Gastrocnemius medialis (tissue), 4 donors: Measurements from ENCODE around the gene KLRF2.

Experiments
- CTCF ChIP-seq, 5 experiments: fragments of 450-650 bp in 3 of 5; fragments of 200-600 bp in 2 of 5; sonication (generic) in 2 of 5; IDR thresholded peaks in 4 of 5; conservative IDR thresholded peaks in 1 of 5; 1 replicate in 4 of 5; 2 replicates in 1 of 5; pipeline ENCODE4 v1.5.1; 2016 to 2019; ENCODE audit warnings: antibody characterized with exemption in 5 of 5, mild to moderate bottlenecking in 3 of 5, moderate library complexity in 3 of 5
- POLR2A ChIP-seq, 2 donors: fragments of 450-650 bp; IDR thresholded peaks; one replicate each; pipeline ENCODE4 v1.6.1; 2017; ENCODE audit warnings: antibody characterized with exemption in 2 of 2, mild to moderate bottlenecking in 2 of 2, moderate library complexity in 2 of 2

GRCh38 chr12:9936591-9936990, 55.3 kb downstream of the KLRF2 start:
- no peak for TF ChIP-seq CTCF (IDR thresholded peaks at IDR 0.05 in 4 of 5, conservative IDR thresholded peaks at IDR 0.05 in 1 of 5)
- TF ChIP-seq POLR2A (IDR thresholded peaks at IDR 0.05) = no peak
